HFF-Myc (cell line): ENCODE results near the gene OSBPL1A.

Experiments used
- DNase-seq: peaks from one replicate; pipeline ENCODE4 v3.0.0-alpha.2; 2011; ENCODE audit warnings: low read depth; ENCODE audit errors: extremely low read depth
- H3K4me3 ChIP-seq: replicated peaks from 2 replicates; pipeline ENCODE4 v1.5.1; 2011; ENCODE audit warnings: low read depth, mild to moderate bottlenecking, control low read depth, low read length
- TF ChIP-seq, protein P1 (sequence below): IDR thresholded peaks from 2 replicates; pipeline ENCODE4 v1.5.1; 2012; ENCODE audit warnings: mild to moderate bottlenecking, low read depth, low read length, control low read depth; ENCODE audit errors: missing control alignments

Gene OSBPL1A

DNA sequence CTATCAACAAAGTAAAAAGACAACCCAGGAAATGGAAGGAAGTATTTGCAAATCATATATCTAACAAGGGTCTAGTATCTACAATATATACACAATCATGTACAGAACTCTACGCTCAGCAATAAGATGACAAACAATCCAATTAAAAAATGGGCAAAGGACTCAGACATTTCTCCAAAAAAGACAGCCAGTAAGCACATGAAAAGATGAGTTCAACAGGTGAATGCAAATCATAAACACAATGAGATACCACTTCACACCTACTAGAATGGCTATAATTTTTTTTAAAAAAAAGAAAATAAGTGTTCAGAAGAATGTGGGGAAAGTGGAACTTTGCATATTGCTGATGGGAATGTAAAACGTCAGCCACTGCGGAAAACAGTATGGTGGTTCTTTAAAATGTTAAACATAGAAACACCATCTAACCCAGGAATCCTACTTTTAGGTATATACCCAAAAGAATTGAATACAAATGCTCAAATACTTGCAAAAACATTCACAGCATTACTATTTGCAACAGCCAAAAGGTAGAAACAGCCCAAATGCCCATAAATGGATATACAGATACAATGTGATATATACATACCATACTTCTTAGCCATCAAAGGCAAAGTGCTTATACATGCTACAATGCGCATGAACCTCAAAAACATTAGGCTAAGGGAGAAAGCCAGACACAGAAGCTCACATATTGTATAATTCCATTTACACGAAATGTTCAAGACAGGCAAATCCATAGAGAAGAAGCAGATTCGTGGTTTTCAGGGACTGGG lies 137.6 kb downstream of the OSBPL1A start:
- no peak overlapping the region for H3K4me3 ChIP-seq
- DNase-seq = no peak
- TF ChIP-seq, protein P1, sequence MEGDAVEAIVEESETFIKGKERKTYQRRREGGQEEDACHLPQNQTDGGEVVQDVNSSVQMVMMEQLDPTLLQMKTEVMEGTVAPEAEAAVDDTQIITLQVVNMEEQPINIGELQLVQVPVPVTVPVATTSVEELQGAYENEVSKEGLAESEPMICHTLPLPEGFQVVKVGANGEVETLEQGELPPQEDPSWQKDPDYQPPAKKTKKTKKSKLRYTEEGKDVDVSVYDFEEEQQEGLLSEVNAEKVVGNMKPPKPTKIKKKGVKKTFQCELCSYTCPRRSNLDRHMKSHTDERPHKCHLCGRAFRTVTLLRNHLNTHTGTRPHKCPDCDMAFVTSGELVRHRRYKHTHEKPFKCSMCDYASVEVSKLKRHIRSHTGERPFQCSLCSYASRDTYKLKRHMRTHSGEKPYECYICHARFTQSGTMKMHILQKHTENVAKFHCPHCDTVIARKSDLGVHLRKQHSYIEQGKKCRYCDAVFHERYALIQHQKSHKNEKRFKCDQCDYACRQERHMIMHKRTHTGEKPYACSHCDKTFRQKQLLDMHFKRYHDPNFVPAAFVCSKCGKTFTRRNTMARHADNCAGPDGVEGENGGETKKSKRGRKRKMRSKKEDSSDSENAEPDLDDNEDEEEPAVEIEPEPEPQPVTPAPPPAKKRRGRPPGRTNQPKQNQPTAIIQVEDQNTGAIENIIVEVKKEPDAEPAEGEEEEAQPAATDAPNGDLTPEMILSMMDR = no peak

DNA sequence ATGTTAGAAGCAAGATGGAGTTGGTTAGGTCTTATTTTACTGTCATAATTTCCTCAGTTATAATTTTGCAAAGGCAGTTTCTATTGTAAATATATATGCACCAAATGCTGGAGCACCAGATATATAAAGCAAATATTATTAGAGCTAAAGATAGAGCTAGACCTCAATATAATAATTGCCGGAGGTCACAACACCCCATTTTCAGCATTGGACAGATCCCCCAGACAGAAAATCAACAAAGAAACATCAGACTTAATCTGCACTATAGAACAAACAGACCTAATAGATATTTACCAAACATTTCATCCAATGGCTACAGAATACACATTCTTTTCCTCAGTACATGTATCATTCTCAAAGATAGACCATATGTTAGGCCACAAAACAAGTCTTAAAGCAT lies 143.6 kb downstream of the OSBPL1A start:
- DNase-seq = no peak
- no peak overlapping the region for H3K4me3 ChIP-seq
- TF ChIP-seq, protein P1 = no peak

DNA sequence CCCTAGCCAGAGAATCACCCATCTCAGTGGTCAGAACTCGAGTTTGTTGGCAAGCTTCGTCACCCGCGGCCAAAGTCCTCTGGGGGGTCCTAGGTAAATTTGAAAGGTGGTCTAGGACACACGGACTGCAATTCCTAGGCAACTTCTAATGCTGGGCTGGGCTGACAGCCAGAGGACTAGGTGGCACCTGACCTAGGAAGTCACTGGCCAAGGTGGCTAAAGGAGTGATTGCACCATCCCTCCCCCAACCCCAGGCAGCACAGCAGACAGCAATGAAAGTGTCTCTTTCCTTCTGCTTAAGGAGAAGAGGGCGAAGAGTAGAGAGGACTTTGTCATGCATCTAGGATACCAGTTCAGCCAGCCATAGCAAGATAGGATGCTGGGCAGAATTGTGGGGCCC lies 147.9 kb downstream of the OSBPL1A start:
- no peak overlapping the region for H3K4me3 ChIP-seq
- TF ChIP-seq, protein P1 = no peak
- DNase-seq = no peak

DNA sequence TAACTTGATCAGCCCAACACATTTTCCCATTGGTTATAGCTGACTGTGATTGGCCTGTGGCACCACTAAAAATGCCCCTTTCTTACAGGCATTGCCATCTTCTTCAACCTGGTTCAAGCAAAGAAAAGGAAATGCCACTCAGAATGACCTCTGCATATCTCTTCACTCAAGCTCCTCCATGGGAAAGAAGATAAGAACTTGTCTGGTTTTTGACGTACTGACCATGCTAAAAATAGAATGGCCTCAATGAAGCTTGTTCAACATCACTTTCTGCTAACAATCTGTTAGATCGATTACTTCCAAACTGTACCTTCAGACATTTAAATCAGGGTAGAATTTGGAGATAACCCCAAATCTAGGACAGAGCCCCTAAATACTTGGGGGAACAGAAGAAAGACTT lies 149.3 kb downstream of the OSBPL1A start:
- TF ChIP-seq, protein P1 = no peak
- no peak overlapping the region for H3K4me3 ChIP-seq
- no peak for DNase-seq

DNA sequence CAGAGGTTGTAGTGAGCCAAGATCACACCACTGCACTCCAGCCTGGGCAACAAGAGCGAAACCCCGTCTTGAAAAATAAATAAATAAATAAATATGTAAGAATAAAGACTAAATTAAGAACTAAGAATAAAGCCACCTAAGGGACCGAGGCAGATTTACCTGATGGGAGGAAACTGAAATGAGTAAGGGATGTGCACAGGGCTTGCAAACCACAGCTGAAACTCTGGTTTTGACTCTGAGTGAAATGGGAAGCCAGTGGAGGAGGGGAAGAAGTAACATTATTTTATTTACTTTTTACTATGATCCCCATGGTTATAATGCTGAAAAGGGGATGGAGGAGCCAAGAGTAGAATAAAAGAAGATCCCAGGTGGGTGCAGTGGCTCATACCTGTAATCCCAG lies 151.5 kb downstream of the OSBPL1A start:
- TF ChIP-seq, protein P1 = no peak
- DNase-seq = no peak
- H3K4me3 ChIP-seq = no peak overlapping the region

DNA sequence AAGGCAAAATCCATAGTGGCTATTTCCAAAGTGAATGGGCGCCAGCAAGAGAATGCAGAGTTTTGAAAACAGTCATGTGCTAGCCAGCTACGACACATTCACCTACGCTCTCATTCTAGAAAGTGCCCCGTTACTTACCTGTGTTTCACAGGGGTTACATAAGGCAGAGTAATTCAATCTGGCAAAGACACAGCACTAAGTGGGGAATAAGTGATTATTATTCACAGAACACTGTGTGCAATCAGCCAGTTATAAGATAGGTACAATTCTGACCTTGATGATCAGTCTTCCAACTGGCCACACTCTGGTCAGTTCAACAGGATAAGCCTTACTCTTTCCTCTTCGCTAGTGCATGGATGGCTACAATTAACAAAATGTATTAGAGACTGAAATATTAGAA lies 152.9 kb downstream of the OSBPL1A start:
- TF ChIP-seq, protein P1 = no peak
- DNase-seq = no peak
- no peak overlapping the region for H3K4me3 ChIP-seq

DNA sequence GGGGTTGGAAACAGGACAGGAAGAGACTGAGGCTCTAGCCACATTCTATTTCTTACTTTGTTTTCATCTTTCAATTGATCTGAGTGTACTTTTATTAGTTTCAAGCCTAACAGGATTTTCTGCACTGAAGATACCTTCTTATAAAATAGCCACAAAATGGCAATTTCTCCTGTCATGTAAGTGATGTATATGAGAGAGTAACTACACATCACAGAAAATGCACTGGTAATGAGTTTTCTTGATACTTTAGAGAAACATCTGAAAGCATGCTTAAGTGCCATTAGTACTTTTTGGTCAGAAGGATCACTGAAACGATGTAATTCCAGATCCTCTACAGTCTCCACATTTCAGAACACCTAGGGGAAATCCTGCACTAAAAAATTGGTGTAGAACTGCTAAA lies 153.9 kb downstream of the OSBPL1A start:
- no peak for DNase-seq
- TF ChIP-seq, protein P1 = no peak
- no peak overlapping the region for H3K4me3 ChIP-seq
